B cell (primary cell): Measurements from ENCODE around the gene EML1. TPM values are rescaled to one million over a fixed set of nuclear protein-coding genes. Genes with fewer than 3 reads are reported as not detected.

Source experiments
- ATAC-seq: fragments of 200-7000 bp; cut with Tn5 transposase; one replicate; pipeline ENCODE4 v1.10.0; 2021; ENCODE audit warnings: low read depth, mild to moderate bottlenecking, moderate number of reproducible peaks, moderate library complexity
- CTCF ChIA-PET: fragments of 350-600 bp; sonication (Branson Sonifier 250); formaldehyde crosslinking; loops from one replicate; lab custom pipeline; 2021; ENCODE audit warnings: antibody characterized with exemption, inconsistent platforms; lab: Charles Lee
- POLR2A ChIA-PET: fragments of 350-600 bp; sonication (Branson Sonifier 250); formaldehyde crosslinking; loops from one replicate; lab custom pipeline; 2021; ENCODE audit warnings: antibody characterized with exemption; lab: Charles Lee
- DNase-seq: peaks from one replicate; pipeline ENCODE4 v3.0.0; 2013
- H2AFZ ChIP-seq: 2 replicates; pipeline ENCODE4 v1.6.1; 2012; ENCODE audit warnings: mild to moderate bottlenecking, low read depth, low read length; ENCODE audit not compliant: insufficient read depth, poor library complexity, severe bottlenecking
- H3K27ac ChIP-seq, 2 donors: 1 replicate in 1 of 2; 2 replicates in 1 of 2; pipeline ENCODE4 v1.5.1; 2012 to 2013; ENCODE audit warnings: low read length in 2 of 2, mild to moderate bottlenecking in 2 of 2, moderate library complexity in 1 of 2
- H3K27me3 ChIP-seq, 4 experiments: fragments of 200-600 bp in 1 of 4; sonication (generic) in 1 of 4; replicated peaks in 1 of 4; 1 replicate in 2 of 4; 2 replicates in 2 of 4; pipeline versions ENCODE4 v1.6.1 to v1.7.0; 2013 to 2016; ENCODE audit warnings: low read length in 3 of 4, mild to moderate bottlenecking in 2 of 4, mixed read lengths in 1 of 4, moderate library complexity in 1 of 4; ENCODE audit not compliant: insufficient read depth in 4 of 4, control insufficient read depth in 3 of 4; ENCODE audit errors: control extremely low read depth in 1 of 4
- H3K36me3 ChIP-seq, 2 experiments: replicated peaks in 1 of 2; 1 replicate in 1 of 2; 2 replicates in 1 of 2; pipeline versions ENCODE4 v1.6.1 to v1.7.1; 2013; ENCODE audit warnings: low read length in 1 of 2; ENCODE audit not compliant: insufficient read depth in 2 of 2, control insufficient read depth in 1 of 2; ENCODE audit errors: control extremely low read depth in 1 of 2, extremely low read depth in 1 of 2
- H3K4me1 ChIP-seq, 2 donors: fragments of 200-600 bp in 1 of 2; sonication (generic) in 1 of 2; 1 replicate in 1 of 2; 2 replicates in 1 of 2; pipeline versions ENCODE4 v1.5.1 to v1.6.1; 2013 to 2017; ENCODE audit warnings: low read length in 2 of 2; ENCODE audit not compliant: control insufficient read depth in 2 of 2, insufficient read depth in 2 of 2
- H3K4me2 ChIP-seq: replicated peaks from 2 replicates; pipeline ENCODE3; 2012; ENCODE audit warnings: mild to moderate bottlenecking, low read depth, low read length; ENCODE audit not compliant: poor library complexity, severe bottlenecking
- H3K4me3 ChIP-seq, 5 experiments: fragments of 200-600 bp in 1 of 5; sonication (generic) in 1 of 5; 1 replicate in 3 of 5; 2 replicates in 2 of 5; pipeline versions ENCODE4 v1.5.1 to v1.7.0; 2011 to 2016; ENCODE audit warnings: low read length in 4 of 5, mild to moderate bottlenecking in 4 of 5, low read depth in 2 of 5, control low read depth in 1 of 5, moderate library complexity in 1 of 5; ENCODE audit not compliant: insufficient read depth in 1 of 5; ENCODE audit errors: control extremely low read depth in 1 of 5, extremely low read depth in 1 of 5
- H3K79me2 ChIP-seq: fragments of 200-600 bp; sonication (generic); one replicate; pipeline ENCODE4 v1.6.0; 2016; ENCODE audit warnings: low read length; ENCODE audit not compliant: control insufficient read depth, insufficient read depth
- H3K9ac ChIP-seq: fragments of 200-600 bp; sonication (generic); 2 replicates; pipeline ENCODE4 v1.6.1; 2017; ENCODE audit warnings: mild to moderate bottlenecking, low read length, moderate library complexity
- H3K9me3 ChIP-seq, 3 donors: one replicate each; pipeline versions ENCODE4 v1.6.1 to v1.7.1; 2013; ENCODE audit warnings: low read length in 2 of 3; ENCODE audit not compliant: control insufficient read depth in 2 of 3, insufficient read depth in 1 of 3; ENCODE audit errors: control extremely low read depth in 1 of 3
- H4K20me1 ChIP-seq: 2 replicates; pipeline ENCODE4 v1.6.0; 2012; ENCODE audit warnings: mild to moderate bottlenecking, low read length; ENCODE audit not compliant: insufficient read depth, control insufficient read depth, poor library complexity, severe bottlenecking
- H3K27ac Mint-ChIP-seq: one replicate; pipeline ENCODE4 v1.8.0; 2021; ENCODE audit warnings: mixed read lengths
- H3K27me3 Mint-ChIP-seq: one replicate; pipeline ENCODE4 v1.8.0; 2021; ENCODE audit warnings: mixed read lengths
- H3K4me1 Mint-ChIP-seq: one replicate; pipeline ENCODE4 v1.8.0; 2021; ENCODE audit warnings: mixed read lengths
- H3K4me3 Mint-ChIP-seq: one replicate; pipeline ENCODE4 v1.8.0; 2021; ENCODE audit warnings: mixed read lengths
- H3K9me3 Mint-ChIP-seq: one replicate; pipeline ENCODE4 v1.8.0; 2022; ENCODE audit warnings: mixed read lengths; ENCODE audit not compliant: insufficient read depth
- CTCF ChIP-seq: fragments of 200-600 bp; IDR thresholded peaks from one replicate; pipeline ENCODE4 v1.8.0; 2022; ENCODE audit warnings: antibody characterized with exemption, mild to moderate bottlenecking
- EZH2 ChIP-seq: IDR thresholded peaks from 2 replicates; pipeline ENCODE4 v1.6.1; 2012; ENCODE audit warnings: borderline replicate concordance, low read depth, mild to moderate bottlenecking, moderate library complexity, low read length; ENCODE audit not compliant: insufficient read depth, poor library complexity, severe bottlenecking
- WGBS: methylation state at CpG from one replicate; pipeline ENCODE4 v1.1.5; 2013; ENCODE audit warnings: missing lambda C conversion rate; ENCODE audit not compliant: insufficient coverage; 5-methylcytosine and 5-hydroxymethylcytosine counted together
- intact Hi-C: fragments of 100-400 bp; cut with micrococcal nuclease; formaldehyde crosslinking; loops from one replicate; pipeline ENCODE4 v1.10.0; 2022
- polyA plus RNA-seq: library from polyadenylated mRNA; depleted of rRNA; stranded (reverse); fragments of >200 nt; gene quantifications from 2 replicates; pipeline ENCODE4 v1.2.3, GENCODE V29; 2012
- total RNA-seq, 2 donors: library from RNA; stranded (reverse); fragments of 120-200 nt in 1 of 2; gene quantifications; 1 replicate in 1 of 2; 2 replicates in 1 of 2; pipeline versions ENCODE4 v1.2.3 to v1.2.4, GENCODE V29; 2013 to 2022

The EML1 gene
- total and polyA plus RNA-seq, 2 donors (not counting 1 experiment from before 2014, with no cell fraction given): not detected

- Histone ChIP-seq H3K27me3 (no peaks in the 10 kb centered on the region), H3K27ac (no peak overlapping the region), H3K4me3 (no peak overlapping the region), H3K4me1 (no peaks in the 10 kb centered on the region), H4K20me1 (no peaks in the 10 kb centered on the region), H2AFZ (no peak overlapping the region), H3K79me2 (no peaks in the 10 kb centered on the region), H3K9ac (no peak overlapping the region), H3K9me3 (no peaks in the 10 kb centered on the region), H3K36me3 (no peaks in the 10 kb centered on the region), H3K4me2 (no peak overlapping the region)
- no peak for DNase-seq
- H3K27me3 Mint-ChIP-seq: peaks cover 28% of the 10 kb centered on the region
- 96% methylated on average over 3 of the region's 3 CpGs for WGBS
- no peak for ATAC-seq
- H3K27ac Mint-ChIP-seq: no peak overlapping the region
- H3K9me3 Mint-ChIP-seq: no peaks in the 10 kb centered on the region
- H3K4me1 Mint-ChIP-seq: no peaks in the 10 kb centered on the region
- ChIA-PET POLR2A (no interaction called here), CTCF (no interaction called here)
- intact Hi-C loops: no loop called here
- TF ChIP-seq EZH2 (no peak), CTCF (no peak)
- H3K4me3 Mint-ChIP-seq: no peak overlapping the region
Measured at GRCh38 chr14:99769799-99770198, 23.4 kb upstream of the EML1 start.

DNA sequence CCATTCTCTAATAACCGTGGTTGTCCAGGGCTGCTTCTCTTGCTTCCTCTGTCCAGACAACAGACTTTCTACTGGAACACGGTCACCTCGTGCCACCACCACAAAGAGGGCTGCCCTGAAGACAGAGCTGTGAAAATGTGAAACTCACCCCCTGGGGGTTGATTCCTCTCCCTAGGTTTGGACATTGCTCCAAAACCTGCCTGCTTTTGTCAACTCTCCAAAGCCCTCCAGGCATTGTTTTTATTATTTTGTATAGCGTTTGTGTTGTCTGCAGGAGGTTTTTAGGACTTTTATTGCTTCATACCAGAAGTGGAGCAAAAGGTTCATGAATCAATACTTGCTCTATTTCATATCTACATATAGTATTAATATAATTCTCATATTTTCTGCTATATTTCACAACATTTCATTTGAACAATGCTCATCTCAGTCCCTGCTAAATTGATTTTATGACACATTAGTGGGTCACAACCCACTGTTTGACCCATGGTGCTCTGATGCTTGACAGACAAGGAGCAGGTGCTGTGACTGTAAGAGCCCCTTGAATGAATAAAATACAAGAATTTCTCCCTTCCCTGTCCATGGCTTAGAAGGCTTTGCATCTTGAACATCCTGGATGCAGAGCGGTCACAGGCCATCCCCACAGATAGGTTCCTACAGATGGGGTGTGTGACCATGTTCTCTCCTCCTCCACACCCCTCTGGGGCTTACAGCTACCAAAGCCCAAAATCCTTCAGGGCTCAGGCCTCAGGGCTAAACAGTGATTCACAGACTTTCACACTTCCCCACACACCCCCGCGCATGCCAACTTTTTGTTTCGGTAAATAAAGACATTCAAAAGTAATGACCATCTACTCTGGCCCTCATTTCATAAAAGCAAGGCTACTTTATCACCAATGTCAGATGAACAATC lies 20.6 kb upstream of the EML1 start:
- H3K9ac ChIP-seq: no peak overlapping the region
- no peaks in the 10 kb centered on the region for H3K9me3 ChIP-seq
- no peaks in the 10 kb centered on the region for H3K36me3 ChIP-seq
- Mint-ChIP-seq H3K9me3 (no peaks in the 10 kb centered on the region), H3K4me1 (no peaks in the 10 kb centered on the region), H3K4me3 (no peak overlapping the region), H3K27me3 (peaks cover 37% of the 10 kb centered on the region), H3K27ac (no peak overlapping the region)
- no peak overlapping the region for H3K4me3 ChIP-seq
- H3K4me2 ChIP-seq: no peak overlapping the region
- no peaks in the 10 kb centered on the region for H3K4me1 ChIP-seq
- CTCF ChIA-PET: interaction anchor here (0.5 kb wide), 1 partner anchor 20 kb away, joined by 3 read pairs; no protein-coding TSS in a partner anchor
- no peaks in the 10 kb centered on the region for H4K20me1 ChIP-seq
- no peaks in the 10 kb centered on the region for H3K27me3 ChIP-seq
- no peaks in the 10 kb centered on the region for H3K79me2 ChIP-seq
- intact Hi-C loops: no loop called here
- POLR2A ChIA-PET: no interaction called here
- no peak for TF ChIP-seq CTCF
- TF ChIP-seq EZH2: no peak
- no peak for ATAC-seq
- no peak overlapping the region for H3K27ac ChIP-seq
- no peak overlapping the region for H2AFZ ChIP-seq
- DNase-seq: no peak
- 98% methylated on average over 5 of the region's 8 CpGs for WGBS
